Measurements from ENCODE around the gene CDH22. TPM values are rescaled to one million over a fixed set of nuclear protein-coding genes. Genes with fewer than 3 reads are reported as not detected.

The CDH22 gene
- total RNA-seq, 1 donor from 2014 or later, result 0.09 TPM

- ATAC-seq (ENCODE audit: low read depth), result no peak
- Mint-ChIP-seq H3K27me3 (peaks cover 67% of the 10 kb centered on the region), H3K4me3 (no peak overlapping the region), H3K27ac (no peak overlapping the region), H3K36me3 (ENCODE audit: low read depth) (no peaks in the 10 kb centered on the region), H3K9me3 (peaks cover 9% of the 10 kb centered on the region), H3K4me1 (no peaks in the 10 kb centered on the region)
- ChIA-PET POLR2A (no interaction called here), CTCF (no interaction called here)
- no peak for TF ChIP-seq CTCF (IDR thresholded peaks at IDR 0.05)
- intact Hi-C loops (cut with micrococcal nuclease), result no loop called here
- no peak for DNase-seq
Measured at GRCh38 chr20:46267108-46268105, 40.9 kb downstream of the CDH22 start.

- DNase-seq, result no peak
- no peak for TF ChIP-seq CTCF (IDR thresholded peaks at IDR 0.05)
- intact Hi-C loops (cut with micrococcal nuclease), result no loop called here
- Mint-ChIP-seq H3K4me3 (no peak overlapping the region), H3K36me3 (ENCODE audit: low read depth) (no peaks in the 10 kb centered on the region), H3K27me3 (peaks cover 57% of the 10 kb centered on the region), H3K27ac (no peak overlapping the region), H3K9me3 (peaks cover 4% of the 10 kb centered on the region), H3K4me1 (no peaks in the 10 kb centered on the region)
- POLR2A ChIA-PET, result no interaction called here
- no peak for ATAC-seq (ENCODE audit: low read depth)
- CTCF ChIA-PET, result no interaction called here
Measured at GRCh38 chr20:46265539-46265938, 42.8 kb downstream of the CDH22 start.

GRCh38 chr20:46264391-46265266 lies 43.7 kb downstream of the CDH22 start:
- POLR2A ChIA-PET, result no interaction called here
- Mint-ChIP-seq H3K36me3 (ENCODE audit: low read depth) (no peaks in the 10 kb centered on the region), H3K27ac (no peak overlapping the region), H3K4me1 (no peaks in the 10 kb centered on the region), H3K27me3 (peaks cover 52% of the 10 kb centered on the region), H3K4me3 (no peak overlapping the region), H3K9me3 (peaks cover 4% of the 10 kb centered on the region)
- intact Hi-C loops (cut with micrococcal nuclease), result no loop called here
- DNase-seq (no peak), ATAC-seq (ENCODE audit: low read depth) (no peak)
- CTCF ChIA-PET, result no interaction called here
- no peak for TF ChIP-seq CTCF (IDR thresholded peaks at IDR 0.05)

GRCh38 chr20:46261456-46262253 lies 46.6 kb downstream of the CDH22 start:
- intact Hi-C loops (cut with micrococcal nuclease), result no loop called here
- ChIA-PET CTCF (no interaction called here), POLR2A (no interaction called here)
- DNase-seq (no peak), ATAC-seq (ENCODE audit: low read depth) (no peak)
- no peak overlapping the region for H3K27ac Mint-ChIP-seq
- H3K9me3 Mint-ChIP-seq, result peaks cover 4% of the 10 kb centered on the region
- no peaks in the 10 kb centered on the region for H3K36me3 Mint-ChIP-seq (ENCODE audit: low read depth)
- peaks cover 38% of the 10 kb centered on the region for H3K27me3 Mint-ChIP-seq
- no peaks in the 10 kb centered on the region for H3K4me1 Mint-ChIP-seq
- no peak for TF ChIP-seq CTCF (IDR thresholded peaks at IDR 0.05)
- no peak overlapping the region for H3K4me3 Mint-ChIP-seq
